ENCODE data around the gene C1orf198.
A peak's percentile ranks its signal among the peaks of the same experiment; 100 is the strongest.

C1orf198 gene

GRCh38 chr1:230883967-230884366 is 15.6 kb upstream of the C1orf198 start:
- no peak overlapping the region for H3K9ac ChIP-seq (ENCODE audit: low read length)
- H3K4me3 ChIP-seq (ENCODE audit: low read length) = no peak overlapping the region
- no peaks in the 10 kb centered on the region for H3K36me3 ChIP-seq (ENCODE audit: control insufficient read depth, insufficient read depth, low read length)
- no peak overlapping the region for H3K27ac ChIP-seq (ENCODE audit: low read depth, low read length)
- H3K27me3 ChIP-seq (ENCODE audit: control insufficient read depth, insufficient read depth, low read length) = no peaks in the 10 kb centered on the region
- no peaks in the 10 kb centered on the region for H3K4me1 ChIP-seq (ENCODE audit: control insufficient read depth, insufficient read depth, low read length)

GRCh38 chr1:230879778-230880177 is 11.5 kb upstream of the C1orf198 start:
- Histone ChIP-seq H3K4me3 (ENCODE audit: low read length) (no peak overlapping the region), H3K4me1 (ENCODE audit: control insufficient read depth, insufficient read depth, low read length) (peaks cover 3% of the 10 kb centered on the region), H3K27me3 (ENCODE audit: control insufficient read depth, insufficient read depth, low read length) (no peaks in the 10 kb centered on the region), H3K36me3 (ENCODE audit: control insufficient read depth, insufficient read depth, low read length) (no peaks in the 10 kb centered on the region), H3K9ac (ENCODE audit: low read length) (no peak overlapping the region), H3K27ac (ENCODE audit: low read depth, low read length) (no peak overlapping the region)

DNA sequence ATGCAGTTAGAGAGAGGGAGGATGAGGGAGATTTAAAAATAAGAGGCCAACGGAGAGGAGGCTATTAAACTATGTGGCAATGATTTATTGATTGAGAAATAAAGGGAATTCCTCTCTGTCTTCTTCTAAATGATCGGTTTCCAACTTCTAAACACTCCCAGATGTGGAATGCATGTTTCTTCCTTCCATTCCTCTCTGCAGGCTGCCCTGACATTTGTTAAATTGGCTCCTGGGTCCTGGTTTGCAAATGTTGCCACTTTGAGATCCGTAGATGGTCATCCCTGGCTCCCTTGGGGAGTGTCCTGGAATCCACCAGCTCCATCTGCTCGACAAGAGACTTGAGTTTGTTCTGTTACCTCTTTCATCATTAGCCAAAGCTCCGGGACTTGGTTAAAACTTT is 10.3 kb upstream of the C1orf198 start:
- Histone ChIP-seq H3K27ac (ENCODE audit: low read depth, low read length) (no peak overlapping the region), H3K9ac (ENCODE audit: low read length) (no peak overlapping the region), H3K27me3 (ENCODE audit: control insufficient read depth, insufficient read depth, low read length) (no peaks in the 10 kb centered on the region), H3K4me1 (ENCODE audit: control insufficient read depth, insufficient read depth, low read length) (peaks cover 3% of the 10 kb centered on the region), H3K36me3 (ENCODE audit: control insufficient read depth, insufficient read depth, low read length) (no peaks in the 10 kb centered on the region), H3K4me3 (ENCODE audit: low read length) (no peak overlapping the region)

- H3K27ac ChIP-seq (ENCODE audit: low read depth, low read length) = no peak overlapping the region
- H3K4me1 ChIP-seq (ENCODE audit: control insufficient read depth, insufficient read depth, low read length) = peaks cover 3% of the 10 kb centered on the region
- no peaks in the 10 kb centered on the region for H3K27me3 ChIP-seq (ENCODE audit: control insufficient read depth, insufficient read depth, low read length)
- no peak overlapping the region for H3K4me3 ChIP-seq (ENCODE audit: low read length)
- H3K36me3 ChIP-seq (ENCODE audit: control insufficient read depth, insufficient read depth, low read length) = no peaks in the 10 kb centered on the region
- H3K9ac ChIP-seq (ENCODE audit: low read length) = no peak overlapping the region
Observed at GRCh38 chr1:230877924-230878590, 9.7 kb upstream of the C1orf198 start.

- no peak overlapping the region for H3K4me3 ChIP-seq (ENCODE audit: low read length)
- H3K27ac ChIP-seq (ENCODE audit: low read depth, low read length) = no peak overlapping the region
- peaks cover 3% of the 10 kb centered on the region for H3K4me1 ChIP-seq (ENCODE audit: control insufficient read depth, insufficient read depth, low read length)
- no peaks in the 10 kb centered on the region for H3K36me3 ChIP-seq (ENCODE audit: control insufficient read depth, insufficient read depth, low read length)
- H3K9ac ChIP-seq (ENCODE audit: low read length) = no peak overlapping the region
- no peaks in the 10 kb centered on the region for H3K27me3 ChIP-seq (ENCODE audit: control insufficient read depth, insufficient read depth, low read length)
Observed at GRCh38 chr1:230877146-230877923, 9.0 kb upstream of the C1orf198 start.

GRCh38 chr1:230876660-230877059 is 8.3 kb upstream of the C1orf198 start:
- Histone ChIP-seq H3K27me3 (ENCODE audit: control insufficient read depth, insufficient read depth, low read length) (no peaks in the 10 kb centered on the region), H3K27ac (ENCODE audit: low read depth, low read length) (no peak overlapping the region), H3K36me3 (ENCODE audit: control insufficient read depth, insufficient read depth, low read length) (no peaks in the 10 kb centered on the region), H3K4me1 (ENCODE audit: control insufficient read depth, insufficient read depth, low read length) (peaks cover 3% of the 10 kb centered on the region), H3K4me3 (ENCODE audit: low read length) (no peak overlapping the region), H3K9ac (ENCODE audit: low read length) (no peak overlapping the region)

DNA sequence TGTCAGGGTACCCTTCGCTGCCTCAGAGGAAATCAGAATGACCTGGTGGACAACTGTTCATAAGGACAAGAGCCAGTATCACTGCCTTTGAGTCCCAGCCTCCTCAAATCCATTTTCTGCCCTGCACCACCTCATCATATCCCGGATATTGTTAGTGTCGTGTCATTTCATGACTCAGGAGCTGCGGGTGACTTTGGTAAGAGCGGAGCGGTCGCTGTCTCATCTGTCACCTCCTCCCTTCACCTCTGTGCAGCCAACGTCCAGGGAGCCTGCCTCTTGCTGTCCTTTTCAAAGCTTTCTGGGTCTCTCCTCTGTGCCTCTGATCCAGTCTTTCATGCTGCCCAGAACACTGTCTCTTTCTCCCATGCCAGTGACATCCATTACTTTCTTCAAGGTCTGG is 7.0 kb upstream of the C1orf198 start:
- Histone ChIP-seq H3K27ac (ENCODE audit: low read depth, low read length) (no peak overlapping the region), H3K4me3 (ENCODE audit: low read length) (no peak overlapping the region), H3K9ac (ENCODE audit: low read length) (no peak overlapping the region), H3K4me1 (ENCODE audit: control insufficient read depth, insufficient read depth, low read length) (peaks cover 3% of the 10 kb centered on the region), H3K27me3 (ENCODE audit: control insufficient read depth, insufficient read depth, low read length) (no peaks in the 10 kb centered on the region), H3K36me3 (ENCODE audit: control insufficient read depth, insufficient read depth, low read length) (no peaks in the 10 kb centered on the region)

- no peak overlapping the region for H3K9ac ChIP-seq (ENCODE audit: low read length)
- H3K4me1 ChIP-seq (ENCODE audit: control insufficient read depth, insufficient read depth, low read length) = peaks cover 12% of the 10 kb centered on the region
- no peak overlapping the region for H3K4me3 ChIP-seq (ENCODE audit: low read length)
- H3K27me3 ChIP-seq (ENCODE audit: control insufficient read depth, insufficient read depth, low read length) = no peaks in the 10 kb centered on the region
- no peak overlapping the region for H3K27ac ChIP-seq (ENCODE audit: low read depth, low read length)
- H3K36me3 ChIP-seq (ENCODE audit: control insufficient read depth, insufficient read depth, low read length) = no peaks in the 10 kb centered on the region
Observed at GRCh38 chr1:230870916-230871315, 2.6 kb upstream of the C1orf198 start.

- H3K9ac ChIP-seq (ENCODE audit: low read length) = no peak overlapping the region
- H3K4me1 ChIP-seq (ENCODE audit: control insufficient read depth, insufficient read depth, low read length) = peaks cover 22% of the 10 kb centered on the region
- no peaks in the 10 kb centered on the region for H3K36me3 ChIP-seq (ENCODE audit: control insufficient read depth, insufficient read depth, low read length)
- no peak overlapping the region for H3K27ac ChIP-seq (ENCODE audit: low read depth, low read length)
- H3K4me3 ChIP-seq (ENCODE audit: low read length) = no peak overlapping the region
- no peaks in the 10 kb centered on the region for H3K27me3 ChIP-seq (ENCODE audit: control insufficient read depth, insufficient read depth, low read length)
Observed at GRCh38 chr1:230869500-230869899, 1.2 kb upstream of the C1orf198 start.

GRCh38 chr1:230868736-230869385 is 540 bp upstream of the C1orf198 start:
- H3K27ac ChIP-seq (ENCODE audit: low read depth, low read length) = peak overlapping the region; percentile 46
- H3K36me3 ChIP-seq (ENCODE audit: control insufficient read depth, insufficient read depth, low read length) = no peaks in the 10 kb centered on the region
- peaks cover 26% of the 10 kb centered on the region for H3K4me1 ChIP-seq (ENCODE audit: control insufficient read depth, insufficient read depth, low read length)
- H3K27me3 ChIP-seq (ENCODE audit: control insufficient read depth, insufficient read depth, low read length) = no peaks in the 10 kb centered on the region
- no peak overlapping the region for H3K9ac ChIP-seq (ENCODE audit: low read length)
- peak overlapping the region; percentile 58 for H3K4me3 ChIP-seq (ENCODE audit: low read length)

- H3K27ac ChIP-seq (ENCODE audit: low read depth, low read length) = peak overlapping the region; percentile 71
- H3K4me1 ChIP-seq (ENCODE audit: control insufficient read depth, insufficient read depth, low read length) = peaks cover 26% of the 10 kb centered on the region
- peak overlapping the region; percentile 95 for H3K4me3 ChIP-seq (ENCODE audit: low read length)
- no peaks in the 10 kb centered on the region for H3K36me3 ChIP-seq (ENCODE audit: control insufficient read depth, insufficient read depth, low read length)
- peak overlapping the region; percentile 87 for H3K9ac ChIP-seq (ENCODE audit: low read length)
- no peaks in the 10 kb centered on the region for H3K27me3 ChIP-seq (ENCODE audit: control insufficient read depth, insufficient read depth, low read length)
Observed at GRCh38 chr1:230867101-230867902, 1.0 kb downstream of the C1orf198 start.

All from rectal smooth muscle tissue (tissue), 1 donor.